ENCODE measurements around the gene ACOD1. TPM values are rescaled to one million over a fixed set of nuclear protein-coding genes. Genes with fewer than 3 reads are reported as not detected.

ACOD1 gene
- total and polyA plus RNA-seq, 9 donors, result not detected

GRCh38 chr13:76991796-76992547, 43.7 kb downstream of the ACOD1 start, which contains the start of gene CLN5:
Gene CLN5, plus strand, starts transcription at chr13:76992081. Its CDS starts 18 bp downstream, at chr13:76992099.
- no peaks in the 10 kb centered on the region for H3K27me3 ChIP-seq
- no peaks in the 10 kb centered on the region for H3K9me3 ChIP-seq
- peaks cover 9% of the 10 kb centered on the region for H3K4me1 ChIP-seq (ENCODE audit: insufficient read depth)
- H3K4me3 ChIP-seq, result peak within 1 kb of the TSS; percentile 88
- no peak for TF ChIP-seq EP300 (IDR thresholded peaks at IDR 0.05)
- TF ChIP-seq CTCF (IDR thresholded peaks at IDR 0.05), result peak in 2 of 3 donors; percentile 40 to 55
- TF ChIP-seq POLR2A (IDR thresholded peaks at IDR 0.05), result peak; percentile 96
- H3K36me3 ChIP-seq, result no peaks in the 10 kb centered on the region
- H3K27ac ChIP-seq, result peak within 1 kb of the TSS; percentile 93
- intact Hi-C loops (cut with DNase I), result loop anchor here in 1 of 4 donors (5.0 kb wide), 1 partner anchor 35 kb away; the partner anchor contains the start of gene FBXL3
- WGBS, 3 donors, result 0 to 2% (median 1%) methylated on average over 41 to 73 of the region's 73 CpGs
- DNase-seq, result peak; percentile 93 to 95 (median 94)

GRCh38 chr13:76992548-76993001, 44.3 kb downstream of the ACOD1 start:
- WGBS, 3 donors, result 1% methylated on average over 20 of the region's 20 CpGs
- DNase-seq, result peak; percentile 25 to 47 (median 39)
- intact Hi-C loops (cut with DNase I), result loop anchor here in 1 of 4 donors (5.0 kb wide), 1 partner anchor 35 kb away; the partner anchor contains the start of gene FBXL3

GRCh38 chr13:76993021-76993420, 44.7 kb downstream of the ACOD1 start:
- intact Hi-C loops (cut with DNase I), result loop anchor here in 1 of 4 donors (5.0 kb wide), 1 partner anchor 34 kb away; the partner anchor contains the start of gene FBXL3
- Histone ChIP-seq H3K36me3 (no peaks in the 10 kb centered on the region), H3K4me3 (peak overlapping the region; percentile 88), H3K27ac (peak overlapping the region; percentile 93), H3K27me3 (no peaks in the 10 kb centered on the region), H3K4me1 (ENCODE audit: insufficient read depth) (peaks cover 9% of the 10 kb centered on the region), H3K9me3 (no peaks in the 10 kb centered on the region)
- TF ChIP-seq CTCF (IDR thresholded peaks at IDR 0.05) (no peak), EP300 (IDR thresholded peaks at IDR 0.05) (no peak), POLR2A (IDR thresholded peaks at IDR 0.05) (no peak)
- WGBS, 3 donors, result 10 to 21% (median 15%) methylated on average over 3 of the region's 3 CpGs
- DNase-seq, result no peak

More at GRCh38 chr13:76992548-76993001, 44.3 kb downstream of the ACOD1 start:
- no peaks in the 10 kb centered on the region for H3K9me3 ChIP-seq
- H3K27me3 ChIP-seq, result no peaks in the 10 kb centered on the region
- no peaks in the 10 kb centered on the region for H3K36me3 ChIP-seq
- H3K27ac ChIP-seq, result peak overlapping the region; percentile 93
- peaks cover 9% of the 10 kb centered on the region for H3K4me1 ChIP-seq (ENCODE audit: insufficient read depth)
- TF ChIP-seq POLR2A (IDR thresholded peaks at IDR 0.05), result no peak
- no peak for TF ChIP-seq CTCF (IDR thresholded peaks at IDR 0.05)
- TF ChIP-seq EP300 (IDR thresholded peaks at IDR 0.05), result no peak
- H3K4me3 ChIP-seq, result peak overlapping the region; percentile 88

GRCh38 chr13:76993473-76993872, 45.2 kb downstream of the ACOD1 start:
- no peak for DNase-seq
- WGBS, 3 donors, result 73 to 74% (median 73%) methylated on average over 5 of the region's 5 CpGs
- H3K27ac ChIP-seq, result peak overlapping the region in 1 of 2 donors; percentile 93
- no peak for TF ChIP-seq EP300 (IDR thresholded peaks at IDR 0.05)
- no peak for TF ChIP-seq POLR2A (IDR thresholded peaks at IDR 0.05)
- no peak for TF ChIP-seq CTCF (IDR thresholded peaks at IDR 0.05)
- no peaks in the 10 kb centered on the region for H3K36me3 ChIP-seq
- H3K27me3 ChIP-seq, result no peaks in the 10 kb centered on the region
- H3K9me3 ChIP-seq, result no peaks in the 10 kb centered on the region
- peaks cover 9% of the 10 kb centered on the region for H3K4me1 ChIP-seq (ENCODE audit: insufficient read depth)
- no peak overlapping the region for H3K4me3 ChIP-seq
- intact Hi-C loops (cut with DNase I), result loop anchor here in 1 of 4 donors (5.0 kb wide), 1 partner anchor 34 kb away; the partner anchor contains the start of gene FBXL3
